IPS-18c (cell line): Measurements from ENCODE around the gene SATB2.

ENCODE experiments used
- H3K4me3 ChIP-seq: 2 replicates; pipeline ENCODE4 v1.7.0; 2013; ENCODE audit warnings: low read depth, mild to moderate bottlenecking, low read length, moderate library complexity; ENCODE audit not compliant: insufficient read depth
- H3K9me3 ChIP-seq: one replicate; pipeline ENCODE4 v1.6.1; 2013; ENCODE audit warnings: mild to moderate bottlenecking, low read length, moderate library complexity; ENCODE audit not compliant: control insufficient read depth, insufficient read depth

SATB2 gene

GRCh38 chr2:199261936-199262335 is 195.8 kb downstream of the SATB2 start:
- Histone ChIP-seq H3K4me3 (no peak overlapping the region), H3K9me3 (no peaks in the 10 kb centered on the region)

- no peaks in the 10 kb centered on the region for H3K9me3 ChIP-seq
- no peak overlapping the region for H3K4me3 ChIP-seq
Measured at GRCh38 chr2:199261239-199261638, 196.5 kb downstream of the SATB2 start.

- Histone ChIP-seq H3K4me3 (no peak overlapping the region), H3K9me3 (no peaks in the 10 kb centered on the region)
Measured at GRCh38 chr2:199259671-199260070, 198.1 kb downstream of the SATB2 start.

GRCh38 chr2:199258291-199258690 is 199.4 kb downstream of the SATB2 start:
- Histone ChIP-seq H3K4me3 (no peak overlapping the region), H3K9me3 (no peaks in the 10 kb centered on the region)

- H3K9me3 ChIP-seq: no peaks in the 10 kb centered on the region
- no peak overlapping the region for H3K4me3 ChIP-seq
Measured at GRCh38 chr2:199257261-199258224, 200.2 kb downstream of the SATB2 start.

- Histone ChIP-seq H3K9me3 (peaks cover 9% of the 10 kb centered on the region), H3K4me3 (no peak overlapping the region)
Measured at GRCh38 chr2:199230091-199230490, 227.6 kb downstream of the SATB2 start.

- H3K9me3 ChIP-seq: peaks cover 9% of the 10 kb centered on the region
- H3K4me3 ChIP-seq: no peak overlapping the region
Measured at GRCh38 chr2:199228887-199229819, 228.6 kb downstream of the SATB2 start.

GRCh38 chr2:199223791-199224190 is 233.9 kb downstream of the SATB2 start:
- Histone ChIP-seq H3K4me3 (no peak overlapping the region), H3K9me3 (peaks cover 3% of the 10 kb centered on the region)

GRCh38 chr2:199220920-199221319 is 236.8 kb downstream of the SATB2 start:
- H3K9me3 ChIP-seq: no peaks in the 10 kb centered on the region
- H3K4me3 ChIP-seq: no peak overlapping the region

GRCh38 chr2:199219551-199219950 is 238.2 kb downstream of the SATB2 start:
- Histone ChIP-seq H3K4me3 (no peak overlapping the region), H3K9me3 (no peaks in the 10 kb centered on the region)
